Left ventricle myocardium inferior (tissue), 1 donor: ENCODE data around the gene CCR7. TPM values are rescaled to one million over a fixed set of nuclear protein-coding genes. Genes with fewer than 3 reads are reported as not detected.

Experiments
- DNase-seq: peaks from one replicate; pipeline ENCODE4 v3.0.0-alpha.2; 2020
- H3K27ac ChIP-seq: fragments of 200-600 bp; replicated peaks from 2 replicates; pipeline ENCODE4 v1.8.0; 2021
- H3K27me3 ChIP-seq: fragments of 200-600 bp; 2 replicates; pipeline ENCODE4 v1.8.0; 2021; ENCODE audit warnings: low read depth
- H3K36me3 ChIP-seq: fragments of 200-600 bp; 2 replicates; pipeline ENCODE4 v1.8.0; 2021
- H3K4me1 ChIP-seq: fragments of 200-600 bp; 2 replicates; pipeline ENCODE4 v1.8.0; 2021
- H3K4me3 ChIP-seq: fragments of 200-600 bp; 2 replicates; pipeline ENCODE4 v1.8.0; 2021; ENCODE audit warnings: mild to moderate bottlenecking, moderate library complexity
- H3K9me3 ChIP-seq: fragments of 200-600 bp; replicated peaks from 2 replicates; pipeline ENCODE4 v1.8.0; 2021
- intact Hi-C: fragments of 100-400 bp; cut with micrococcal nuclease; formaldehyde crosslinking; loops from one replicate; pipeline ENCODE4 v1.11.0; 2022
- total RNA-seq: library from RNA; stranded (reverse); fragmentation: NEBNext Ultra II Directional; extraction: Animal tissue kit (Norgen Biotek cat#: 25700); gene quantifications from one replicate; pipeline ENCODE4 v1.2.1, GENCODE V29; 2021
- TF ChIP-seq, protein P1 (sequence below): fragments of 200-600 bp; IDR thresholded peaks from 2 replicates; pipeline ENCODE4 v1.8.0; 2021; ENCODE audit warnings: antibody characterized with exemption, mild to moderate bottlenecking, borderline replicate concordance
- donor health status: DM: no; HTN: yes; CAD: no; lungs with severe emphysema.

Gene CCR7
- total RNA-seq, 1 donor from 2014 or later = not detected

- no peaks in the 10 kb centered on the region for H3K36me3 ChIP-seq
- peaks cover 7% of the 10 kb centered on the region for H3K4me1 ChIP-seq
- peaks cover 12% of the 10 kb centered on the region for H3K27me3 ChIP-seq
- H3K27ac ChIP-seq = no peak overlapping the region
- TF ChIP-seq, protein P1, sequence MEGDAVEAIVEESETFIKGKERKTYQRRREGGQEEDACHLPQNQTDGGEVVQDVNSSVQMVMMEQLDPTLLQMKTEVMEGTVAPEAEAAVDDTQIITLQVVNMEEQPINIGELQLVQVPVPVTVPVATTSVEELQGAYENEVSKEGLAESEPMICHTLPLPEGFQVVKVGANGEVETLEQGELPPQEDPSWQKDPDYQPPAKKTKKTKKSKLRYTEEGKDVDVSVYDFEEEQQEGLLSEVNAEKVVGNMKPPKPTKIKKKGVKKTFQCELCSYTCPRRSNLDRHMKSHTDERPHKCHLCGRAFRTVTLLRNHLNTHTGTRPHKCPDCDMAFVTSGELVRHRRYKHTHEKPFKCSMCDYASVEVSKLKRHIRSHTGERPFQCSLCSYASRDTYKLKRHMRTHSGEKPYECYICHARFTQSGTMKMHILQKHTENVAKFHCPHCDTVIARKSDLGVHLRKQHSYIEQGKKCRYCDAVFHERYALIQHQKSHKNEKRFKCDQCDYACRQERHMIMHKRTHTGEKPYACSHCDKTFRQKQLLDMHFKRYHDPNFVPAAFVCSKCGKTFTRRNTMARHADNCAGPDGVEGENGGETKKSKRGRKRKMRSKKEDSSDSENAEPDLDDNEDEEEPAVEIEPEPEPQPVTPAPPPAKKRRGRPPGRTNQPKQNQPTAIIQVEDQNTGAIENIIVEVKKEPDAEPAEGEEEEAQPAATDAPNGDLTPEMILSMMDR = no peak
- DNase-seq = no peak
- intact Hi-C loops = no loop called here
- H3K4me3 ChIP-seq = no peak overlapping the region
- H3K9me3 ChIP-seq = peaks cover 11% of the 10 kb centered on the region
Measured at GRCh38 chr17:40525294-40525693, 40.0 kb downstream of the CCR7 start.

DNA sequence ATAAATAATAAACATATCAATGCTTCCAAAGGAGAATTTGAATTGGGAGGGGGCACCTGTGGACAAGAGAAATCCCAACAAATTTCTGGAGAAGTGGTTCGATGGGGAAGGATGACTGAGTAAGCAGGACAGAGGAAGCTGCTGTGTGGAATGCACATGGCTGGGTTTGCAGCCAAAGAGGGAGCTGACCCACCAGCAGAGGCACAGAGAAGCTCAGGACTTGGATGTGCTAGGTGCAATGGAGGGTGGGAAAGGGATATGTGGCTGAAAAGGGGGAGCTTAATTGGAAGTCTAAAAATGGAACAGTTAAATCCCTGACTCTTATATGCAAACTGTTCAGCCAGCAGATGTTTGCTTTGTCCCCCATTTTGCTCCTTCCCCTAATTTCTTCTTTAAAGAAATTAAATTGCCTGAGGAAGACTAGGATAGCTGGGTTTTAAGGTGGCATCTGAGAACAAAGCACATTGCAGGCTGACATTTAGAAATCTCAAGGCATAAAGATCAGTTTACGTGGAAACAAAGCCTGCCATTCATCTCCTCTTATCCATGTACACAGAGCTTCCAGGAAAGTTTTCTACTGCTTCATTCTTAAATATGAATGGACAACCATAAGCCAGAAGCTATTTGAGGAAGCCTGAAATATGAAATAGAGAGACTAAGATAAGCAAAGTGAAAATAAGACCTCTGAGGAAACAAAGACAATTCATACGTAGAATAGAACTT lies 40.9 kb downstream of the CCR7 start:
- intact Hi-C loops = no loop called here
- H3K27ac ChIP-seq = no peak overlapping the region

GRCh38 chr17:40522961-40523310 lies 42.3 kb downstream of the CCR7 start:
- no peaks in the 10 kb centered on the region for H3K36me3 ChIP-seq
- H3K9me3 ChIP-seq = peaks cover 11% of the 10 kb centered on the region
- DNase-seq = no peak
- H3K27me3 ChIP-seq = peaks cover 12% of the 10 kb centered on the region
- intact Hi-C loops = no loop called here
- no peak overlapping the region for H3K4me3 ChIP-seq
- TF ChIP-seq, protein P1 = no peak
- no peak overlapping the region for H3K27ac ChIP-seq
- peaks cover 7% of the 10 kb centered on the region for H3K4me1 ChIP-seq

More for the DNA sequence above, 40.9 kb downstream of the CCR7 start:
- H3K9me3 ChIP-seq = peaks cover 11% of the 10 kb centered on the region
- H3K36me3 ChIP-seq = no peaks in the 10 kb centered on the region
- no peak overlapping the region for H3K4me3 ChIP-seq
- peaks cover 12% of the 10 kb centered on the region for H3K27me3 ChIP-seq
- H3K4me1 ChIP-seq = peaks cover 7% of the 10 kb centered on the region
- TF ChIP-seq, protein P1 = no peak
- DNase-seq = no peak

DNA sequence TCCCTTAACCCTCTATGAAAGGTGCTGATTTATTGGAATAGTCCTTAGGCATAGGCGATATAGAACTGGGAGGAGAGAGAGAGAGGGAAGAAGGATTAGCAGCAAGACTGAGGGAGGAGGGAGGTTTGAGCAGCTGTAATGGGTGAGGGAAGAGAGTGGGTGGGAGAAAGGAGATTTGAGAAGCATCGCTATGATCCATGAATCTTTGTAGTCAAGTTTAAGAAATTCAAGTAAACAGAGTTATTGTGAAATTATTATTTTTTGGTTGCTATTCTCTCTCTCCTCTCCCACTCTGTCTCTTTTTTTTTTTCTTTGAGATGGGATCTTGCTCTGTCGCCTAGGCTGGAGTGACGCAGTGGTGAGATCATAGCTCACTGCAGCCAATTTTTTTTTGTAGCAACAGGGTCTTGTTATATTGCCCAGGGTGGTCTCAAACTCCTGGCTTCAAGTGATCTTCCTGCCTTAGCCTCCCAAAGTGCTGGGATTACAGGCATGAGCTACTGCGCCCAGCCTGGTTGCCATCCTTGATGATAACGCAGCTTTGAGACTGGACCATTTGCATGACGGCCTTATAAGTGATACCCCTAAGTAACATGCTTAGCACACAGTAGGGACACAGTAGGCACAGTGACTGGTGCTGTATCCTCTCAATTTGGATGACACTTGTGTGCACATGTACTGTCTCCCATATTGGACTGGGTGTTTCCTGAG lies 42.9 kb downstream of the CCR7 start:
- DNase-seq = no peak
- no peak overlapping the region for H3K4me3 ChIP-seq
- peaks cover 11% of the 10 kb centered on the region for H3K9me3 ChIP-seq
- TF ChIP-seq, protein P1 = no peak
- no peak overlapping the region for H3K27ac ChIP-seq
- H3K36me3 ChIP-seq = no peaks in the 10 kb centered on the region
- H3K4me1 ChIP-seq = peaks cover 7% of the 10 kb centered on the region
- intact Hi-C loops = no loop called here
- H3K27me3 ChIP-seq = peaks cover 12% of the 10 kb centered on the region

- no peak overlapping the region for H3K27ac ChIP-seq
- DNase-seq = no peak
- intact Hi-C loops = no loop called here
Measured at GRCh38 chr17:40520991-40521453, 44.2 kb downstream of the CCR7 start.

More at GRCh38 chr17:40520991-40521453, 44.2 kb downstream of the CCR7 start:
- Histone ChIP-seq H3K9me3 (peaks cover 11% of the 10 kb centered on the region), H3K4me1 (peaks cover 12% of the 10 kb centered on the region), H3K36me3 (no peaks in the 10 kb centered on the region), H3K4me3 (no peak overlapping the region), H3K27me3 (peaks cover 12% of the 10 kb centered on the region)
- TF ChIP-seq, protein P1 = no peak
